Left cardiac atrium (tissue), 4 donors: ENCODE measurements around the gene PCDH15. TPM values are rescaled to one million over a fixed set of nuclear protein-coding genes. Genes with fewer than 3 reads are reported as not detected.

ENCODE experiments used
- ATAC-seq, 2 donors: fragments of 200-7000 bp; cut with Tn5 transposase; one replicate each; pipeline ENCODE4 v1.9.1; 2020; ENCODE audit warnings: mild to moderate bottlenecking in 2 of 2, moderate library complexity in 2 of 2
- DNase-seq: peaks from one replicate; pipeline ENCODE4 v3.0.0-alpha.2; 2020
- intact Hi-C, 2 donors: fragments of 100-400 bp; cut with DNase I; formaldehyde crosslinking; loops; one replicate each; pipeline versions ENCODE4 v1.14.1 to v1.15.1; 2022 to 2023
- total RNA-seq, 2 donors: library from RNA; stranded (reverse); fragmentation: NEBNext Ultra II Directional; extraction: Animal tissue kit (Norgen Biotek cat#: 25700); gene quantifications; one replicate each; pipeline ENCODE4 v1.2.1, GENCODE V29; 2021
- donor health status: DM: no; HTN: yes; CAD: no.
- donor health status: DM: no; HTN: yes; CAD: no; lungs with severe emphysema.
- donor health status: DM: yes; HTN: yes; CAD: no.
- donor health status: Dilated cardiomyopathy.

The PCDH15 gene
- total RNA-seq, 2 donors from 2014 or later, result 0.68 to 1.1 TPM

GRCh38 chr10:54722075-54722474 lies 79.0 kb downstream of the PCDH15 start:
- DNase-seq (no peak), ATAC-seq (no peak)
- intact Hi-C loops, result no loop called here

DNA sequence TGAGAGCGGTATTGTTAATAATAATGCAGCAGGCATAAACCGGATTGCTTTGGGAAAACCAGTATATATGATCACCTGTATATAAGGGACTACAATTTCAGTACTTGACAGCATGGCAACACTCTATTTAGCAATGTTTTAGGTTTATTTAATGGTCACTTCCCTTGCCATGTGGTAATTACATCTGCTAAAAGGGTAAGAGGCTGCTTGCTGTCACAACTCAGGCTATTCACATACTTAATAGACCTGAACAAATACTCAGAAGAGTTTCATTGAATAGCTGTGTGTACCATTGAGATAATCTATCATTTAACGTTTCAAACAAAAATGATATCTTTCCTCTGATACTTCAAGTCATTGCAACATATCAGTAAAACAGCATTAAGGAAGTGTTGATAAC lies 90.1 kb downstream of the PCDH15 start:
- no peak for DNase-seq
- intact Hi-C loops, result no loop called here
- ATAC-seq, result no peak

DNA sequence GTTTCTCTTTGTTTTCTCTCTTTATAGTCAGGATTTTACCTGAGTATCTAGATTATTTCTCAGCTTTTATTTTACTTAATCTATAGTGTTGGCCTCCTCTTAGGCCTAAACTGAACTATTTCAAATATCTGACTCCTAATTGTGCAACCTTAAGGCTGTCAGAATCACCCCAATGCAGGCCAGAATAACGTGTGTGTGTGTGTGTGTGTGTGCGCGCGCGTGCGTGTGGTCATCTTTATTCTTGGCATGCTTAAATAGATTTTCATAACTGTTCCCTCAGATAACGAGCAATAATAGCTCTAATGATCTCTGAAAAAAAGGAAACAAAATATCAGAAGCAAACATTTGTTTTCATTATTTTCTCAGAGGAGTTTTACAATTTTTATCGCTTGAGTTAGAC lies 92.4 kb downstream of the PCDH15 start:
- intact Hi-C loops, result no loop called here
- DNase-seq (no peak), ATAC-seq (no peak)

- intact Hi-C loops, result no loop called here
- ATAC-seq, result no peak
- DNase-seq, result no peak
These were observed 93.0 kb downstream of the PCDH15 start for GRCh38 chr10:54708021-54708420.

GRCh38 chr10:54702583-54703485 lies 98.2 kb downstream of the PCDH15 start:
- no peak for ATAC-seq
- DNase-seq, result no peak
- intact Hi-C loops, result no loop called here

DNA sequence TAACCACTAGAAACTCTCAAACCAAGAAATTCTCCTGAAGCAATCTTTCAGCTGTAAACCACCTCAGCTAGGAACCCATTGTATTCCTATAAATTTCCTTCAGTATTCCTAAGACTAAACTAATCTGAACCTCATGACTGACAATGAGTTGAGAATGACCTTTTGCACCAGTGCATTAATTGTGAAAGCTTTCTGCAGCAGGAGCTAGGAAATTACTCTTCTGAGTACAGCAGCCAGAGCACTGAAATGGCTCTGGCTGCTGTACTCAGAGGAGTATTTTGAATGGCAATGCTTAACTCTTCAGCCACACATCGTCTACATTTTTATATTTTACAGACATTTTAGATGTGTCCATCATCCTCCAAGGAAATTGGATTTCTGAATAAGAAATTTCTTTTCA lies 109.7 kb downstream of the PCDH15 start:
- DNase-seq, result no peak
- intact Hi-C loops, result no loop called here
- no peak for ATAC-seq

GRCh38 chr10:54682554-54682953 lies 118.5 kb downstream of the PCDH15 start:
- DNase-seq, result no peak
- intact Hi-C loops, result no loop called here

DNA sequence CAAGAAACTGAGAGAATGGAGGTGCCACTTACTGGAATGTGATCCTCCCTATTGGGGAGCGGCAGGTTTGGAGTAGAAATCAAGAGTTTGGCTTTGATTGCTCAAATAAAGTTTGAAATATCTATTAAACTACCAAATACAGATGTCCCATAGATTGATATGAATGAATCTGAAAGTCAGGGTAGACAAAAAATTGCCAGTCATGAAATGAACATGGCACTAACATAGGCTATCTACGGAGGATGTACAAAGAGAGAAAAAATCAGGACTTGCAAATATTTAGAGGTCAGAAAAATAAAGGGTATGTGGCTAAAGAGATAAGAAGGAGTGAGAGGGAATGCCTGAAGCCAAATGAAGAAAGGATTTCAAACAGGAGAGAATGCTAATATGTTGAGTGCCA lies 119.9 kb downstream of the PCDH15 start:
- no peak for DNase-seq
- intact Hi-C loops, result no loop called here
- ATAC-seq, result no peak

More at GRCh38 chr10:54682554-54682953, 118.5 kb downstream of the PCDH15 start:
- no peak for ATAC-seq

DNA sequence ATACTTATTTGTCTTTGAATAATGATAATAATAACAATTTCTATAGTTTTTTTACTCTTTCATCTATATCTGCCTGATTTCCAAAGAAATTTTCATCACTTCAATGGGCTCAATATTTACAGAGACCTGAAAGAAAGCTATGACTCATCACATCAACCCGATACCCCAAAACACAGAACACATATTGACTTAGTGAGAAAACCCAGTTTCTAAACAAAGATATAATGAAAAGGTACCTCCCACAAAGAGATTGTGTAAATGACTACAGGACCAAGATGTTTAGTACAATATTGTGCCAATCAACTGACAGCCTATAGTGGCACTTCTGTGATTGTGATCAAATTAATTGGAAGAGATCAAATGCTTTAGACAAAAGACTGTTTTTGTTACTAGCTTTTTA lies 133.9 kb downstream of the PCDH15 start:
- ATAC-seq, result no peak
- intact Hi-C loops, result no loop called here

GRCh38 chr10:54666192-54666591 lies 134.8 kb downstream of the PCDH15 start:
- intact Hi-C loops, result no loop called here
- DNase-seq, result no peak
- no peak for ATAC-seq

More for the DNA sequence above, 133.9 kb downstream of the PCDH15 start:
- DNase-seq, result no peak

DNA sequence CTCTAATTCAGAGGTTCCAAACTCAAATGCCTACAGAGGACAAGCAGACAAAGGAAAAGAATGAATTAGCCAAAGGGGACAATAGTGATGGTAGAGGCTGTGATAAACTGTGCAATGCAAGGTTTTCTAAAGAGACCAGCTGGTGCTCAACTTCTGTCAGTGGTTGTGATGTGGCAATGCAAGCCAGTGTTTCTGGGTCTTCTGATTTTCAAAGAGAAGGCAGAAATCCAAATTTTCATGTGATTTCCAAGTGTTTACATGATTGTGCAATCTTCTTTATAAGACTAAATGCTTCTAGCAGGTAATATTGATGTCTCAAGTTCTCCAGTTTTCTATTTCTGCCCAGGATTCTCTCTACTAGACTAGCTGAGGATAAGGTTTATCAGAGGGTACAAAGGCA lies 135.9 kb downstream of the PCDH15 start:
- intact Hi-C loops, result no loop called here

GRCh38 chr10:54660397-54660796 lies 140.6 kb downstream of the PCDH15 start:
- ATAC-seq (no peak), DNase-seq (no peak)
- intact Hi-C loops, result no loop called here

More for the DNA sequence above, 135.9 kb downstream of the PCDH15 start:
- no peak for ATAC-seq
- DNase-seq, result no peak

DNA sequence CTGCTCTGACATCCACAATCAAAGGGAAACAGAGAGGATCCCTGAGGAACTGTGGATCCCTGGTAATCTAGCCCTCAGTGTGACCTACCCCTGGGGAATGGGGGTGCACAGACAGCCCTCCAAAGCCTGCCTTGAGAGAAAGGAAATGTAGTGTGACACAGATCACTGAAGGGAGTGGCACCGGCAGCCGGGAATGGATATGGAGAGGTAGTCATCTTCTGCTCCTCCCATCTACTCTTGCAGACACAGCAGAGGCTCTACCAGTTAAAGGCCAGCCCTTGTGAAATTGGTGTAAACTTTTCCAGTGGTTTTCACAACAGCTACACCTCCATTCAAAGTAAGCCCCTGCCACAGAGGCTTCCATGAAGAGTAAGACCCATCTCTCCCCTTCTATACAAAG lies 144.4 kb downstream of the PCDH15 start:
- DNase-seq (no peak), ATAC-seq (no peak)
- intact Hi-C loops, result no loop called here

DNA sequence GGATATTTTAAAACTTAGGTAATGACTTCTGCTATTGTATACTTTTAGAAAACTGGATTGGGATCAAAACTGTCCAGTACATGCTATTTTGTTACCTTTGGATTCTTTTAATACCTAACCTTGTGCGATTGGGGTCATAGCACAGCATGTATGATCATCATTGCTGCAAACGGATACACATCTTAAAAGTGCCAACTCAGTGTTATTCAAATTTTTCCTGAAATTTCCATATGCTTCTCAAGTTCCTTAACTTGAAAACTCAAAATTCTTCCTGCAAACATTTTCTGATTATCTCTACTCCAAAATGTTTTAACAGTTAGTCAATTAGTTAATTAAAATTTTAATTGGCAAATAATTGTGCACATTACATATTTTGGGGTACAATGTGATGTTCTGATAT lies 147.5 kb downstream of the PCDH15 start:
- DNase-seq, result no peak
- no peak for ATAC-seq
- intact Hi-C loops, result no loop called here

DNA sequence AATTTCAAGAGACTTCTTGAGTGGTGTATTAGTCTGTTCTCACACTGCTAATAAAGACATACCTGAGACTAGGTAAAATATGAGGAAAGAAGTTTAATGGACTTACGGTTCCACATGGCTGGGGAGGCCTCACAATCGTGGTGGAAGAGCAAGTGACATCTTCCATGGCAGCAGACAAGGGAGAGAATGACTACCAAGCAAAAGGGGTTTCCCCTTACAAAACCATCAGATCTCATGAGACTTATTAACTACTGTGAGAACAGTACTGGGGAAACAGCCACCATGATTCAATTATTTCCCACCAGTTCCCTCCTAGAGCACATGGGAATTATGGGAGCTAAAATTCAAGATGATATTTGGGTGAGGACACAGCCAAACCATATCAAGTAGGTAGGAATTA lies 150.5 kb downstream of the PCDH15 start:
- no peak for ATAC-seq
- DNase-seq, result no peak
- intact Hi-C loops, result no loop called here

GRCh38 chr10:54622017-54622416 lies 179.0 kb downstream of the PCDH15 start:
- DNase-seq (no peak), ATAC-seq (no peak)
- intact Hi-C loops, result no loop called here

- no peak for ATAC-seq
- no peak for DNase-seq
- intact Hi-C loops, result no loop called here
These were observed 180.7 kb downstream of the PCDH15 start for GRCh38 chr10:54620352-54620751.

GRCh38 chr10:54614072-54614471 lies 187.0 kb downstream of the PCDH15 start:
- intact Hi-C loops, result no loop called here
- no peak for DNase-seq
- ATAC-seq, result no peak

- ATAC-seq, result no peak
- intact Hi-C loops, result no loop called here
- DNase-seq, result no peak
These were observed 187.9 kb downstream of the PCDH15 start for GRCh38 chr10:54613162-54613561.

- intact Hi-C loops, result no loop called here
- ATAC-seq (no peak), DNase-seq (no peak)
These were observed 191.6 kb downstream of the PCDH15 start for GRCh38 chr10:54609423-54609822.

GRCh38 chr10:54607983-54608382 lies 193.0 kb downstream of the PCDH15 start:
- intact Hi-C loops, result no loop called here
- DNase-seq, result no peak
- no peak for ATAC-seq
